Progenitor cell of endocrine pancreas (in vitro differentiated cells): ENCODE measurements around the gene LRP1B. TPM values are rescaled to one million over a fixed set of nuclear protein-coding genes. Genes with fewer than 3 reads are reported as not detected.
"Not testable (repeated sequence)": the region's sequence is repeated elsewhere in the genome, so short reads cannot be mapped to it uniquely, and the experiment has no call there.

Experiments used
- DNase-seq: peaks from one replicate; pipeline ENCODE4 v3.0.0; 2021; ENCODE audit warnings: low spot score; ENCODE audit not compliant: unreplicated experiment
- H3K27ac Mint-ChIP-seq: 2 replicates; pipeline ENCODE4 v1.8.0; 2021; ENCODE audit warnings: mild to moderate bottlenecking, moderate library complexity, mixed read lengths
- H3K27me3 Mint-ChIP-seq: 2 replicates; pipeline ENCODE4 v1.8.0; 2021; ENCODE audit warnings: mixed read lengths
- H3K36me3 Mint-ChIP-seq: 2 replicates; pipeline ENCODE4 v1.8.0; 2022; ENCODE audit warnings: mixed read lengths; ENCODE audit not compliant: insufficient read depth
- H3K4me1 Mint-ChIP-seq: 2 replicates; pipeline ENCODE4 v1.8.0; 2021; ENCODE audit warnings: low read depth, mixed read lengths
- H3K4me3 Mint-ChIP-seq: 2 replicates; pipeline ENCODE4 v1.8.0; 2021; ENCODE audit warnings: low read depth, mild to moderate bottlenecking, moderate library complexity, mixed read lengths
- H3K9me3 Mint-ChIP-seq: 2 replicates; pipeline ENCODE4 v1.8.0; 2021; ENCODE audit warnings: low read depth, mixed read lengths
- CTCF ChIP-seq: fragments of 200-600 bp; sonication (generic); IDR thresholded peaks from one replicate; pipeline ENCODE4 v1.5.0; 2021; ENCODE audit warnings: antibody characterized with exemption, mild to moderate bottlenecking; ENCODE audit not compliant: unreplicated experiment
- total RNA-seq: library from RNA; stranded (reverse); gene quantifications from 2 replicates; pipeline ENCODE4 v1.2.1, GENCODE V29; 2021

Gene LRP1B
- total RNA-seq, 1 donor from 2014 or later, result 0.57 TPM

GRCh38 chr2:140552634-140553033, 1578.2 kb downstream of the LRP1B start:
- Mint-ChIP-seq H3K4me3 (no peak overlapping the region), H3K27ac (no peak overlapping the region), H3K9me3 (no peaks in the 10 kb centered on the region), H3K27me3 (no peaks in the 10 kb centered on the region), H3K4me1 (peaks cover 4% of the 10 kb centered on the region), H3K36me3 (no peaks in the 10 kb centered on the region)
- no peak for TF ChIP-seq CTCF
- DNase-seq, result no peak

GRCh38 chr2:140551287-140551686, 1579.5 kb downstream of the LRP1B start:
- H3K27me3 Mint-ChIP-seq, result no peaks in the 10 kb centered on the region
- no peak overlapping the region for H3K27ac Mint-ChIP-seq
- TF ChIP-seq CTCF, result no peak
- no peak overlapping the region for H3K4me3 Mint-ChIP-seq
- no peaks in the 10 kb centered on the region for H3K36me3 Mint-ChIP-seq
- H3K9me3 Mint-ChIP-seq, result no peaks in the 10 kb centered on the region
- no peak for DNase-seq
- peaks cover 4% of the 10 kb centered on the region for H3K4me1 Mint-ChIP-seq

GRCh38 chr2:140550821-140551220, 1580.0 kb downstream of the LRP1B start:
- TF ChIP-seq CTCF, result no peak
- Mint-ChIP-seq H3K27ac (no peak overlapping the region), H3K4me1 (peaks cover 4% of the 10 kb centered on the region), H3K36me3 (no peaks in the 10 kb centered on the region), H3K9me3 (no peaks in the 10 kb centered on the region), H3K4me3 (no peak overlapping the region), H3K27me3 (no peaks in the 10 kb centered on the region)
- no peak for DNase-seq

- not testable (repeated sequence) for H3K4me3 Mint-ChIP-seq, H3K9me3 Mint-ChIP-seq, H3K36me3 Mint-ChIP-seq, H3K27me3 Mint-ChIP-seq, H3K4me1 Mint-ChIP-seq, DNase-seq, H3K27ac Mint-ChIP-seq
Measured at GRCh38 chr2:140544769-140545168, 1586.0 kb downstream of the LRP1B start.

GRCh38 chr2:140542627-140543026, 1588.2 kb downstream of the LRP1B start:
- H3K9me3 Mint-ChIP-seq, result no peaks in the 10 kb centered on the region
- no peaks in the 10 kb centered on the region for H3K27me3 Mint-ChIP-seq
- no peak for DNase-seq
- TF ChIP-seq CTCF, result no peak
- H3K27ac Mint-ChIP-seq, result no peak overlapping the region
- H3K4me1 Mint-ChIP-seq, result no peaks in the 10 kb centered on the region
- no peak overlapping the region for H3K4me3 Mint-ChIP-seq
- H3K36me3 Mint-ChIP-seq, result no peaks in the 10 kb centered on the region

GRCh38 chr2:140539242-140539875, 1591.5 kb downstream of the LRP1B start:
- Mint-ChIP-seq H3K9me3 (no peaks in the 10 kb centered on the region), H3K27me3 (no peaks in the 10 kb centered on the region), H3K4me3 (no peak overlapping the region), H3K36me3 (no peaks in the 10 kb centered on the region), H3K4me1 (no peaks in the 10 kb centered on the region), H3K27ac (no peak overlapping the region)
- no peak for DNase-seq
- TF ChIP-seq CTCF, result no peak
